ENCODE data around the gene TULP1.
A peak's percentile ranks its signal among the peaks of the same experiment; 100 is the strongest.
"Not testable (repeated sequence)": the region's sequence is repeated elsewhere in the genome, so short reads cannot be mapped to it uniquely, and the experiment has no call there.

The TULP1 gene

DNA sequence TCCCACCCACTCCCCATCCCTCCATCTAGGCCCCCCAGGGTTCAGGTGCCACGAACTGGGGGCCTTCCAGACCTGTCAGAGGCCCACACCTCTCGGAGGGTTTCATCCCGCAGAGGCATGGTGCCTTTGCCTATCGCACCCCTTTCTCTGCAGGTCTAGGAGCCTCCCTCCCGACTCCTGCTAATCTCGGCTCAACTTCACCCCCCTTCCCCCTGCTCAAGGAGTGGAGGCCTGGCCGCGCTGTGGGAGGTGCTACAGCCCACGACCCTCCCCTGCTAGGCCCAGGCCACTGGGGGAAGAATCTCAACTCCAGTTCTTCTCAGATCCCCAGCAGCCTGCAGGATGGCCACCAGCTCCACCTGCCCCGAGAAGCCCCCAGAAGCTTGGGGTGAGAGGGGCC, at the start of gene TULP1:
Gene TULP1, minus strand, starts transcription at position 157 of the 400 bp plus-strand sequence. Its CDS starts 38 bp downstream, at position 119.
- no peak for DNase-seq

- no peak for DNase-seq
Measured at GRCh38 chr6:35562060-35562459, 49.4 kb upstream of the TULP1 start.

DNA sequence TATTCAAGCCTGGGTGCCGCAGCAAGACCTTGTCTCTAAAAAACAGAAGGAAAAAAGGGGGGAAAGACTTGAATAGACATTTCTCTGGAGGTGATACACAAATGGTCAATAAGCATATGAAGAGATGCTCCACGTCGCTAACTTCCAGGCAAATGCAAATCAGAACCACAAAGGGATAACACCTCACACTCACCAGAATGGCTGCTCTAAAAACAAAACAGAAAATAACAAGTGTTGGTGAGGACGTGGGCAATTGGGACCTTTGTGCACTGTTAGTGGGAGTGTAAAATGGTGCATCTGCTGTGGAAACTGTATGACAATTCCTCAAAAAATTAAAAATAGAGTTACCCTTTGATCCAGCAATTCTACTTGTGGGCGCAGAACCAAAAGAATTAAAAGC, 48.4 kb upstream of the TULP1 start:
- no peak for DNase-seq

GRCh38 chr6:35558571-35558970, 45.9 kb upstream of the TULP1 start:
- DNase-seq, result no peak

GRCh38 chr6:35557239-35557638, 44.5 kb upstream of the TULP1 start:
- DNase-seq, result no peak

DNA sequence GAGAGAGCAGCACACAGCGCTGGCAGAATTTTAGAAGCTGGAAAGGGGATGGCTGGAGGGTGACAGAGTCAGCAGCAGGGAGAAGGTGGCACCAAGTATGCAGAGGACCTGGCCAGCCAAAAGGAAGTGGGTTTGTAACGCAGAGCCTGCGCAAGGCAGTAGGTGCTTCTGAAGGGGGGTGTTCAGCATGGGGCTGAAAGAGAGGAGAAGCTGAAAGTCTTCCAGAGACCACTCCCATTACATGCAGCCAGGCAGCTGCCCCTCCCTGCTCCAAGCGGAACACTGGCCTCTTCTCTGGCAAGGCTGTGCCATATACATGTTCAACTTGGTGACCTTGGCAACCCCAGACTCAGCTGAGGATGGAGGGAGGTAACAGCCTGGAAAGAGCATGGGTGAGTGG, 42.1 kb upstream of the TULP1 start:
- DNase-seq, result no peak

GRCh38 chr6:35553315-35553714, 40.6 kb upstream of the TULP1 start:
- no peak for DNase-seq

GRCh38 chr6:35552285-35552917, 39.7 kb upstream of the TULP1 start:
- peak; percentile 73 for DNase-seq

DNA sequence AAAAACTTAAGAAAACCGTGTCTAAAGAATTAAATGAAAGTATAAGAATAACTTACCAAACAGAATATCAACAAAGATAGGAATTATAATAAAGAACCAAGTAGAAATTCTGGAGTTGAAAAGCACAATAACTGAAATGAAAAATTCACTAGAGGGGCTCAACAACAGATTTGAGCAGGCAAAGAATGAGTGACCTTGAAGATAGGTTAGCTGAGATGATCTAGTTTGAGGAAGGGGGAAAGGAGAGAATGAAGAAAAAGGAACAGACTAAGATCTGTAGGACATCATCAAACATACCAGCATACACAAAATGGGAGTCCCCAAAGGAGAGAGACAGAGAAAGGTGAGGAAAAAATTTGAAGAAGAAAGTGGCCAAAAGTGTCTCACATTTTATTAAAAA, 37.7 kb upstream of the TULP1 start:
- no peak for DNase-seq

DNA sequence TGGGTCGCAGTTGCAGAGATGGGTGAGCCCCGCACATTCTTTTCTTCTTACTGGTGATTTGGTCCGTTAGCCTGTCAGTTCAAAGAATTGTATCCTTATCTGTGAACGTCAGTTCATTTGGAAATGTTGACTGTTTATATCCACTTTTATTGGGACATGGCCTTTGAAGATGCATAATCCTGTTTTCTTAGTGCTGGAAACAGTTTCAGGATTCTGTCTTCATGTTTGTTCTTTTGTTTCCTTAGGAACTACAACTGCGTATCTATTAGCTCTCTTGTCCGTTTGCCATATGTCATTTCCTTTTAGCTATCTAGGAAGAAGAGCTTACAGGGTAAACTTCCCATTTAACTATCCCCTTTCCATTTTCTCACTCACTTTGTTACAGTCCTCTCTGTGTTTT, 35.0 kb upstream of the TULP1 start:
- no peak for DNase-seq

GRCh38 chr6:35544769-35545361, 32.2 kb upstream of the TULP1 start:
- no peak for DNase-seq

- no peak for DNase-seq
Measured at GRCh38 chr6:35543459-35544193, 30.9 kb upstream of the TULP1 start.

- DNase-seq, result no peak
Measured at GRCh38 chr6:35541836-35542235, 29.1 kb upstream of the TULP1 start.

GRCh38 chr6:35539223-35539622, 26.5 kb upstream of the TULP1 start:
- no peak for DNase-seq

GRCh38 chr6:35535847-35536246, 23.2 kb upstream of the TULP1 start:
- not testable (repeated sequence) for DNase-seq

DNA sequence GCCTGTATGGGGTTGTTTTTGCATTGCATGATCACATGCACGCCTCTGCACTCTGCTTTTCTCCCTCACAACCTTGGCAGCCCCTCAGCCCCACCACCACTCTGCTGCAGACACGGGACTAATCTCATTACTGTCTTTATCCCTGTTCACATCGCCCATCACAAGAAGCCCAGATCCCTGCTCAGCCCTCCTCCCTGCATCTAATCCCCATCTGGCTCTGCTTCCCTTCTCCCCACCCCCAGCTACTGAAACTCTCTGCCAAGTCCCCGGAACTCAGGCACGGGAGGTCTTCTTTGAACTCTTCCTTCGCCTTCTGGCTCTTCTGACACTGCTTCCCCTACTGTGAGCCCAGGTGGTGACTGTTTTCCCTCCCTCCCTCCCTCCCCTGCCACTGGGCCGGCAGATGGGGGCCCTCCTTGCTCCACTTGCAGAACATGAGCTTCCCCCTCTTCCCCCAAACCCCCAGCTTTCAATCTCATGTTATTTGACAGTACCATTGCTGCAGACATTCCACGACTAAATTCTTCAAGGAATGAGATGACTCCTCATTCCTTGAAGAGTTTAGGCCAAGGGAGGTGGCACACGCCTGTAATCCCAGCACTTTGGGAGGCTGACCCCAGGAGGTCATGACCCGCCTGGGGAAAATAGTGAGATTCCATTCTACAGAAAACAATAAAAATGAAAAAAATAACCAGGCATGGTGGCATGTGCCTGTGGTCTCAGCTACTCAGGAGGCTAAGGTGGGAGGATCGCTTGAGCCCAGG, 21.9 kb upstream of the TULP1 start:
- DNase-seq, result no peak

GRCh38 chr6:35533981-35534380, 21.3 kb upstream of the TULP1 start:
- no peak for DNase-seq

GRCh38 chr6:35532126-35532525, 19.4 kb upstream of the TULP1 start:
- DNase-seq, result no peak

DNA sequence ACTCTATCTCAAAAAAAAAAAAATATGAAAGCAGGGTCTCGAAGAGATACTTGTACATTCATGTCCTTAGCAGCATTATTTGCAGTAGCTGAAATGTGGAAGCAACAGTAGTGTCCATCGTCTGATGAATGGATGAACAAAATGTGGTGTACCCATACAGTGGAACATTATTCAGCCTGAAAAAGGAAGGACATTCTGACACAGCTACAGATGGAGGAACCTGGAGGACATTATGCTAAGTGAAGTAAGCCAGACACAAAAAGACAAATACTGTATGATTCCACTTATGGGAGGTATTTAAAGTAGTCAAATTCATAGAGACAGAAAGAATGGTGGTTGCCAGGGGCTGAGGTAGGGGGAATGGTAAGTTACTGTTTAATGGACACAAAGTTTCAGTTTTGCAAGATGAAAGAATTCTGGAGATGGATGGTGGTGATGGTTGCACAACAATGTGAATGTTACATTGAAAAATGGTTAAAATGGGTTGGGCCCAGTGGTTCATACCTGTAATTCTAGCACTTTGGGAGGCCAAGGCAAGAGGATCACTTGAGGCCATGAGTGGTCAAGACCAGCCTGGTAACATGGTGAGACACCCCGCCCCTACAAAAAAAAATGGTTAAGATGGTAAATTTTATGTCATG, 11.8 kb upstream of the TULP1 start:
- DNase-seq, result no peak

- DNase-seq, result peak; percentile 83
Measured at GRCh38 chr6:35522660-35523658, 10.3 kb upstream of the TULP1 start.

GRCh38 chr6:35522151-35522550, 9.5 kb upstream of the TULP1 start:
- no peak for DNase-seq

DNA sequence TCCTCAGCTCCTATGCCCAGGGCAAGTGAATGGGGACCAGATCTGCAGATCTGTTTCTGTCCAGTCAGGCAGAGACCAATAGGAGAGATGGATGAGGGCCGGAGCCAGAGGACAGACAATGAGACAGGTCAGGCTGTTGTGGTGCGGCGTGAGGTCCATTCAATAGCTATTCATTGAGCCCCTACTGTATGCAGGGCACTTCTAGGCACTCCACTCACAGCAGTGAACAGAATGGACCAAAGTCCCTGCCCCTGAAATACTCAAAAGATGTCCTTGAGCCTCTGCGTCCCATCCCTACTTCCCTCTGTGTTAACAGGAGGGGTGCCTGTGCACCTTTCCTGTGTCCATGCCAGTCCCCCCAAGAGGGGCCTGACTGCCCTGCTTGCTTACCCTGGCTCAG, 8.5 kb upstream of the TULP1 start:
- DNase-seq, result no peak
